Measurements from ENCODE around the gene NDUFS2.
A peak's percentile ranks its signal among the peaks of the same experiment; 100 is the strongest.

The NDUFS2 gene
- total RNA-seq = 38.3 to 99.1 (median 82.7) reads per million in 9 experiments

DNA sequence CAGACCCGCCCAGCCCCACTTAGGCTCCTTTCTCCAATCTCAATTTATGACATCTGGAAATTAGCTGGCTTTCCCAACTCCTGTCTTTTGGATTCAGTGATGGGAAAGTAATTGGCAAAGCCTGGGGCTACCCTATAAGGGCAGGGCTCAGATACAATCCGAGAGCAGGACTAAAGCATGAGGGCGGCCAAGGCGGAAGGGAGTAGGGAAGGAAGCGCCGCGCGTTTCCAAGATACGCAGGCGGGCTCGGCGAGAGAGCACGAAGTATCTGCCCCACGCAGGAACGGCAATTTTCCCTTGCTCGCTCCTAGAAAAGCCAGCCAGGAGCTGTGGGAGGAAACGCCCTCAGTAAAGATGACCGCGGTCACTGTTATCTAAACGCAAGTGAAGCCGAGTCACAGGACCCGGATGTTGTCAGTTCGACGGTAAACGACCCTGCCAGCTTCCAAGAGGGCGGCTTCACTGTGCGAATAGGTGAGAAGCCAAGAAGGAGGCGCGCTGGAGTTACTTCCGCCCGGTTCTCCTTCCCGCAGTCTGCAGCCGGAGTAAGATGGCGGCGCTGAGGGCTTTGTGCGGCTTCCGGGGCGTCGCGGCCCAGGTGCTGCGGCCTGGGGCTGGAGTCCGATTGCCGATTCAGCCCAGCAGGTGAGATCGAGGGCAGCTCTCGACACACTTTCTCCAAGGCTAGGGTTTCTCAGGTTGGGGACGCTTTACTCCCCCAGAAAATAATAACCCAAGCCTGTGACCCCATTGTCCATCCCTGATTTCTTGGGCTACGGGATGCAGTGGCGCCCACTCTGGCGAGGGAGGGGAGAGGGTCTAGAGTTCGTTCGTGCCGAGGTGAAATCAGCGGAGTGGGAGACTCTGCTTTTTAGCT lies at the start of gene NDUFS2:
NDUFS2 (plus strand) TSS at position 532 of the 877 bp plus-strand sequence; CDS start at position 551, 19 bp downstream.
- DNase-seq (peak; percentile 91 to 93 (median 92)), ATAC-seq (replicated peaks) (peak; percentile 99)
- peak within 1 kb of the TSS; percentile 96 for H3K27ac Mint-ChIP-seq
- no peaks in the 10 kb centered on the region for H3K27me3 Mint-ChIP-seq
- peak within 1 kb of the TSS; percentile 91 to 95 for H3K4me3 Mint-ChIP-seq
- peaks cover 37% of the 10 kb centered on the region for H3K36me3 Mint-ChIP-seq (ENCODE audit: insufficient read depth)
- H3K4me1 Mint-ChIP-seq (ENCODE audit: low read depth in 2 of 2) = peaks cover 44 to 51% of the 10 kb centered on the region in 2 donors
- H3K9me3 Mint-ChIP-seq = no peaks in the 10 kb centered on the region

DNA sequence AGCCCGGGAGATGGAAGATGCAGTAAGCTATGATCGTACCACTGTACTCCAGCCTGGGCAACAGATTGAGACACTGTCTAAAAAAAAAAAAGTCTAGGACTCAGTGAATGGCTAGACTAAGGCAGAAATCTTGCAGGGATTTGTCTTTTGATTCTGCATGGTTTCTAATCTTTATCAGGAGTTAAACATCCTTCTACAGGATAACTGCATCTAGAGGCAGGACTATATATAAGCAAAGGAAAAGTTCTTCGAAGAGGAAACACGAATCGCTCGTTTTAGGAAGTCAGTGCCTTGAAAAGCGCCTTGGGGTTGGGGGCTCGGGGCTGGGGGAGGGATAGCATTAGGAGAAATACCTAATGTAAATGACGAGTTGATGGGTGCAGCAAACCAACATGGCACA lies 49.0 kb upstream of the NDUFS2 start:
- ATAC-seq (replicated peaks) (no peak), DNase-seq (no peak)
- Mint-ChIP-seq H3K27me3 (no peaks in the 10 kb centered on the region), H3K27ac (peak overlapping the region; percentile 99), H3K4me1 (ENCODE audit: low read depth in 2 of 2) (peaks cover 15 to 17% of the 10 kb centered on the region in 2 donors), H3K4me3 (peak overlapping the region; percentile 90 to 95), H3K36me3 (ENCODE audit: insufficient read depth) (peaks cover 31% of the 10 kb centered on the region), H3K9me3 (no peaks in the 10 kb centered on the region)

DNA sequence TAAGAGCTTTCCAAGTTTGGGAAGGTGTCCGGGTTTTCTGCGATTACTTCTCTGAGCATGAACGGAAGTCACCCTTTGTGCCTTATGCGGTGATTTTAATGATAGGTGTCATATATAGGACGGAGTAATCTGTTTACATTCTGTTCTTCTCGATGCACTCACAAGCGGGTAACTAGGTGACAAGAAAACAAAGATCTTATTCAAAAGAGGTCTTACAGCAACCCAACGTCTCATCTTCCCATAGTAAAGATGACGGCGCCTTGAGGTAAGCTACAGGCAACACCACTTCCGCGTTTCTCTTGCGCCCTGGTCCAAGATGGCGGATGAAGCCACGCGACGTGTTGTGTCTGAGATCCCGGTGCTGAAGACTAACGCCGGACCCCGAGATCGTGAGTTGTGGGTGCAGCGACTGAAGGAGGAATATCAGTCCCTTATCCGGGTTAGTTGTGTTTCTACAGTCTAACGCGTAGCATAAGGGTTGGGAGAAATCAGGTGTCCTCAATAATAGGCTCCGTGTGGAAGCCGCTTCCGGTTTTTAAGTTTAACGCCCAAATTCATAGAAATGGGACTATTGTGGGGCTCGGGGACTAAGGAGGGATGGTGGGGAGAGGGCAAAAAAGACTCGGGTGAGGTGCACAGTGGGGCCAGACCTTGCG lies 48.4 kb upstream of the NDUFS2 start, which contains the start of gene UFC1:
UFC1 (plus strand) TSS at position 297 of the 656 bp plus-strand sequence; CDS start at position 317, 20 bp downstream.
- DNase-seq = peak; percentile 76 to 80 (median 78)
- no peaks in the 10 kb centered on the region for H3K9me3 Mint-ChIP-seq
- peaks cover 17 to 22% of the 10 kb centered on the region in 2 donors for H3K4me1 Mint-ChIP-seq (ENCODE audit: low read depth in 2 of 2)
- peaks cover 37% of the 10 kb centered on the region for H3K36me3 Mint-ChIP-seq (ENCODE audit: insufficient read depth)
- no peaks in the 10 kb centered on the region for H3K27me3 Mint-ChIP-seq
- H3K4me3 Mint-ChIP-seq = peak within 1 kb of the TSS; percentile 90 to 95
- H3K27ac Mint-ChIP-seq = peak within 1 kb of the TSS; percentile 99
- peak; percentile 93 for ATAC-seq (replicated peaks)

DNA sequence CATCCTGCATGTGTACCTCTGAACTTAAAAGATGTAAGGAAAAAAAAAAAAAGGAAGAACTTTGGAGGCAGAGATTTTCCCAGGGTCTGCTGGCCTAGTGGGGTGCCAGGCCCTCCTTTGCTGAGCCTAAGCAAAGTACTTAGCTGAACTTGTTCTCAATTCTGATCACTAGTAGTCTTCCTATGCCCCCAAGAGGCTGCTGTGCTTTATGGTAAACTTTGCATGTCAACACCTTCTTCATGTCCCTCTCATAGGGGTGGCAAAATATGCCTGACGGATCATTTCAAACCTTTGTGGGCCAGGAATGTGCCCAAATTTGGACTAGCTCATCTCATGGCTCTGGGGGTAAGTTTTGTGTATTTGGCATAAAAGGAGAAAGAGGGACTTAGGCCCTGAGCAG lies 44.3 kb upstream of the NDUFS2 start:
- Mint-ChIP-seq H3K4me1 (ENCODE audit: low read depth in 2 of 2) (peaks cover 42 to 52% of the 10 kb centered on the region in 2 donors), H3K27ac (peak overlapping the region; percentile 92 to 95), H3K4me3 (peak overlapping the region; percentile 88 to 91), H3K36me3 (ENCODE audit: insufficient read depth) (peaks cover 44% of the 10 kb centered on the region), H3K9me3 (no peaks in the 10 kb centered on the region), H3K27me3 (no peaks in the 10 kb centered on the region)
- DNase-seq = no peak
- no peak for ATAC-seq (replicated peaks)

DNA sequence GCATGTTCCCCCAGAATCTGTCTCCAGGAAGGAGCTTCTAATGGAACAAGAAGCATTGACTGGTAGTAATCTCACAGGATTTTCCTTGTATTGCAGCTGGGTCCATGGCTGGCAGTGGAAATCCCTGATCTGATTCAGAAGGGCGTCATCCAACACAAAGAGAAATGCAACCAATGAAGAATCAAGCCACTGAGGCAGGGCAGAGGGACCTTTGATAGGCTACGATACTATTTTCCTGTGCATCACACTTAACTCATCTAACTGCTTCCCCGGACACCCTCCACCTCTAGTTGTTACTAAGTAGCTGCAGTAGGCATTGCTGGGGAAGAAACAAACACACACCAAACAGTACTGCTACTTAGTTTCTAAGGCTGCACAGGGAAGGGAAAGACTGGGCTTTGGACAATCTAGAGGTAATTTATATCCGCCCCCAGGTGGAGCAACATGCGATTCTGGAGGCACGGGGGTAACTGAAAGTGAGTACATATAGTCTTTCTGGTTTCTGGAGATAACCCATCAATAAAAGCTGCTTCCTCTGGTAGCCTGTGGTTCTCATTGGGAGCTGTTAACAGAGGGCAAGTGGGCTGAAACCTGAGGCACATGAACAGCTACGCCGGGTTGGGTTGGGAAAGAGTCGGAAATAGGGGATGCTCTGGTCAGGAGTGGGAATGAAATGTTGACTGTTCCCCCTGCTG lies 43.7 kb upstream of the NDUFS2 start:
- Mint-ChIP-seq H3K36me3 (ENCODE audit: insufficient read depth) (peaks cover 43% of the 10 kb centered on the region), H3K27ac (peak overlapping the region; percentile 92 to 95)

DNA sequence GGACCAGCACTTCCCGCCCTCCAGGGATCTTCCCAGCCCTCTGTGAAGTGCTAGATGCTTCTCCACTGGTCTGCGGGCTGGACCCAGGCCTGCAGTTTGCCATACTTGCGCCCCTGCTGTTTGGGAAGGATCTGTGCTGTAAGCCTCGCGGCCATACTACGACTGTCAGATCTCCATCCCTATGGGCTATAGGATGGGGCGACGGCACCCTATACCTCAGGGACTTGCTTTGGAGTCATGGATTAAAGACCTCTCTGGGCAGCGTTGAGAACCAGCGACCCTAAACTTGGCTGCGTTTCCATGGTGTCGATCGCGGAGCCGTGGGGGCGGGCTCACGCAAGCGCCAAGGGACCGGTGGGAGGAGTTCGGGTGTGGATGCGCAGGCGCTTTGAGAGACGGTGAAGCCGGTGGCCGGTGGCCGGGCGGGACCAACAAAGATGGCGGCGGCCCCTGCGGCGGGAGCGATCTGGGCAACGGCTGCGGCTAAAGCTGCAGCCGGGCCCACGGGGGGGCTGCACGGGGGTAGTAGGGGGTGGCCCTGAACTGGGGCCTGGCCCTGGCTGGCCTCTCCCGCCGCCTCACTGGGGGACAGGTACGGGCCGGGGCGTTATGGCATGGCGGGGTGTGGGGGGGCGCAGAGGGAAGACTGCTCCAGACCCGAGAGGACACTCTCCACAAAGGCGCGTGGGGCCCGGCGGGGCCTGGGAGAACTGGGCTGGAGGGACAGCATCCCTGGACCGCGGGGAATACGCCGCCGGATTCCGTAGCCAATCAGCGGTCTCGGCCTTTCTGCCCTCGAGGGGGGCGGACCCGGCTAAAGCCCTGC lies 42.9 kb upstream of the NDUFS2 start, which contains the start of gene USP21:
USP21 (plus strand) TSS at position 414 of the 826 bp plus-strand sequence. CDS start 1,141 bp downstream, outside the sequence.
- H3K4me1 Mint-ChIP-seq (ENCODE audit: low read depth in 2 of 2) = peaks cover 50 to 60% of the 10 kb centered on the region in 2 donors
- H3K9me3 Mint-ChIP-seq = no peaks in the 10 kb centered on the region
- peak within 1 kb of the TSS; percentile 88 to 91 for H3K4me3 Mint-ChIP-seq
- peak; percentile 92 for ATAC-seq (replicated peaks)
- peak; percentile 91 to 94 (median 92) for DNase-seq
- no peaks in the 10 kb centered on the region for H3K27me3 Mint-ChIP-seq
- peaks cover 36% of the 10 kb centered on the region for H3K36me3 Mint-ChIP-seq (ENCODE audit: insufficient read depth)
- H3K27ac Mint-ChIP-seq = peak within 1 kb of the TSS; percentile 92 to 95

More for the DNA sequence above, 43.7 kb upstream of the NDUFS2 start:
- no peaks in the 10 kb centered on the region for H3K27me3 Mint-ChIP-seq
- DNase-seq = no peak
- ATAC-seq (replicated peaks) = no peak
- peak overlapping the region; percentile 88 to 91 for H3K4me3 Mint-ChIP-seq
- peaks cover 46 to 58% of the 10 kb centered on the region in 2 donors for H3K4me1 Mint-ChIP-seq (ENCODE audit: low read depth in 2 of 2)
- H3K9me3 Mint-ChIP-seq = no peaks in the 10 kb centered on the region

DNA sequence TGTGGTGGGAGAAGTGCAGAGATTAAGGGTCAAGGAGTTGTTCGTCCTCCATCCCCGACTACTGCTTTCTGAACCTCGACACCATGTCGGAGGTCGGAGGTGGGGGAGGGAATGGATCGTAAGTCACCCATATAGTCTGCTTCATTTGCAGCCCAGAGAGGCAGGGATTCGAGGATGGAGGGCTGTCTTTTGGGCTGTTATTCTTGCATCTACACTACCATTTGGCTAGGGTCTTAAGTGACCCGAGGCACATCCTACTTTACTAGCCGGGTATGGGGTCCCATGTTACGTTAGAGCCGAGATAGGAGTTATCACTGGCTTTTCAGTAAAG lies 42.3 kb upstream of the NDUFS2 start:
- ATAC-seq (replicated peaks) (no peak), DNase-seq (no peak)
- H3K4me3 Mint-ChIP-seq = peak overlapping the region; percentile 88 to 91
- no peaks in the 10 kb centered on the region for H3K27me3 Mint-ChIP-seq
- no peaks in the 10 kb centered on the region for H3K9me3 Mint-ChIP-seq
- H3K4me1 Mint-ChIP-seq (ENCODE audit: low read depth in 2 of 2) = peaks cover 46 to 59% of the 10 kb centered on the region in 2 donors
- peaks cover 38% of the 10 kb centered on the region for H3K36me3 Mint-ChIP-seq (ENCODE audit: insufficient read depth)
- H3K27ac Mint-ChIP-seq = peak overlapping the region; percentile 92 to 95

DNA sequence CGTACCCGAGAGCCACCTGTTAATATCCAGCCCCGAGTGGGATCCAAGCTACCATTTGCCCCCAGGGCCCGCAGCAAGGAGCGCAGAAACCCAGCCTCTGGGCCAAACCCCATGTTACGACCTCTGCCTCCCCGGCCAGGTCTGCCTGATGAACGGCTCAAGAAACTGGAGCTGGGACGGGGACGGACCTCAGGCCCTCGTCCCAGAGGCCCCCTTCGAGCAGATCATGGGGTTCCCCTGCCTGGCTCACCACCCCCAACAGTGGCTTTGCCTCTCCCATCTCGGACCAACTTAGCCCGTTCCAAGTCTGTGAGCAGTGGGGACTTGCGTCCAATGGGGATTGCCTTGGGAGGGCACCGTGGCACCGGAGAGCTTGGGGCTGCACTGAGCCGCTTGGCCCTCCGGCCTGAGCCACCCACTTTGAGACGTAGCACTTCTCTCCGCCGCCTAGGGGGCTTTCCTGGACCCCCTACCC lies 41.5 kb upstream of the NDUFS2 start:
- Mint-ChIP-seq H3K27me3 (no peaks in the 10 kb centered on the region), H3K27ac (peak overlapping the region; percentile 49 to 95), H3K9me3 (no peaks in the 10 kb centered on the region), H3K4me1 (ENCODE audit: low read depth in 2 of 2) (peaks cover 43 to 57% of the 10 kb centered on the region in 2 donors), H3K36me3 (ENCODE audit: insufficient read depth) (peaks cover 44% of the 10 kb centered on the region), H3K4me3 (peak overlapping the region; percentile 88 to 91)
- no peak for ATAC-seq (replicated peaks)
- DNase-seq = no peak

DNA sequence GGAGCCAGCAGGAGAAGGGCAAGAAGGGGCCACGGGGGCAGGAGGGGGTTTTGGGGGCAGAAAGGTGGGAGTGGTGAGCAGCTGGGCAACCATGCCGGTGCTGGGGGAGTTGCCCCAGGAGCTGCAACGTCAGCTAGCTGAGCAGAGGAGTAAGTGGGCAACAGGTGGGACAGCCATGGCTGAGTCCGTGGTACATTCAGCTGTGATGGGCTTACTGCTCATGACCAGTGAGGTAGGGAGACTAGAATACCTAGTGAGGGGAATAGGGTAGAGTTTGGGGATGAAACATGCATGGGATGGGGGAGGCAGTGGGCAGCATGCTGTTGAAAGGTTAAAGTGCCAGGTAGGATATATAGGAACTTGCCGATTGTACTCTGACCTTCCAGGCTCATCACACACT lies 40.5 kb upstream of the NDUFS2 start:
- no peaks in the 10 kb centered on the region for H3K9me3 Mint-ChIP-seq
- H3K4me1 Mint-ChIP-seq (ENCODE audit: low read depth in 2 of 2) = peaks cover 42 to 64% of the 10 kb centered on the region in 2 donors
- H3K27me3 Mint-ChIP-seq = no peaks in the 10 kb centered on the region
- H3K36me3 Mint-ChIP-seq (ENCODE audit: insufficient read depth) = peaks cover 50% of the 10 kb centered on the region
- peak overlapping the region; percentile 35 to 80 for H3K27ac Mint-ChIP-seq
- peak overlapping the region in 1 of 2 donors; percentile 88 for H3K4me3 Mint-ChIP-seq
- DNase-seq (no peak), ATAC-seq (replicated peaks) (no peak)

DNA sequence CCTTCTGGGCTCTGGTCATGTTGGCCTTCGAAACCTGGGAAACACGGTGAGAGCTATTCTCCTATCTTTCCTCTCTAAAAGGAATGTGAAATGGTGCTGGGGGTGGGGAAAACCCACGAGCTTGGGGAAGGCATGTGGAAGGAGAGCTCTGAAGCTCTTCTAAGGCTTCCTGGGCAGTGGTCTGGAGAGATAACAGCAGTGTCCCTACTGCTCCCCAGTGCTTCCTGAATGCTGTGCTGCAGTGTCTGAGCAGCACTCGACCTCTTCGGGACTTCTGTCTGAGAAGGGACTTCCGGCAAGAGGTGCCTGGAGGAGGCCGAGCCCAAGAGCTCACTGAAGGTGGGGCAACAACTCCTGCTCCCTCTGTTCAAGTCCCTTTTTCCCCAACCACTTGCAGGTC lies 40.1 kb upstream of the NDUFS2 start:
- no peaks in the 10 kb centered on the region for H3K9me3 Mint-ChIP-seq
- ATAC-seq (replicated peaks) = no peak
- H3K36me3 Mint-ChIP-seq (ENCODE audit: insufficient read depth) = peaks cover 46% of the 10 kb centered on the region
- H3K4me3 Mint-ChIP-seq = peak overlapping the region in 1 of 2 donors; percentile 88
- H3K27me3 Mint-ChIP-seq = no peaks in the 10 kb centered on the region
- peak overlapping the region in 1 of 2 donors; percentile 35 for H3K27ac Mint-ChIP-seq
- H3K4me1 Mint-ChIP-seq (ENCODE audit: low read depth in 2 of 2) = peaks cover 45 to 64% of the 10 kb centered on the region in 2 donors
- no peak for DNase-seq

DNA sequence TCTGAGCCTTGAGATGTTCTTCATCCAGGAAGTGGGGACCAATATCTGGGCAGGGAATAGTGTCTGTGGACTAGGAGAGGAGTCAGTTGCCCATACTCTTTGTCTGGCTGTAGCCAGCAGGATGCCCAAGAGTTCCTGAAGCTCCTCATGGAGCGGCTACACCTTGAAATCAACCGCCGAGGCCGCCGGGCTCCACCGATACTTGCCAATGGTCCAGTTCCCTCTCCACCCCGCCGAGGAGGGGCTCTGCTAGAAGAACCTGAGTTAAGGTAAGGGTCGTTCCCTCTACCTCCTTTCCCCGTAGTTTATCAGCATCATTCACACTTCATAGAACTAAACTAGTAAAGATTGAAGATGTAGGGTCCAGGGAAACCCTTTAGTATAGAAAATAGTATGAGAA lies 39.4 kb upstream of the NDUFS2 start:
- Mint-ChIP-seq H3K4me3 (no peak overlapping the region), H3K27ac (no peak overlapping the region), H3K9me3 (no peaks in the 10 kb centered on the region), H3K4me1 (ENCODE audit: low read depth in 2 of 2) (peaks cover 51 to 69% of the 10 kb centered on the region in 2 donors), H3K36me3 (ENCODE audit: insufficient read depth) (peaks cover 39% of the 10 kb centered on the region), H3K27me3 (no peaks in the 10 kb centered on the region)
- ATAC-seq (replicated peaks) = no peak
- DNase-seq = no peak

DNA sequence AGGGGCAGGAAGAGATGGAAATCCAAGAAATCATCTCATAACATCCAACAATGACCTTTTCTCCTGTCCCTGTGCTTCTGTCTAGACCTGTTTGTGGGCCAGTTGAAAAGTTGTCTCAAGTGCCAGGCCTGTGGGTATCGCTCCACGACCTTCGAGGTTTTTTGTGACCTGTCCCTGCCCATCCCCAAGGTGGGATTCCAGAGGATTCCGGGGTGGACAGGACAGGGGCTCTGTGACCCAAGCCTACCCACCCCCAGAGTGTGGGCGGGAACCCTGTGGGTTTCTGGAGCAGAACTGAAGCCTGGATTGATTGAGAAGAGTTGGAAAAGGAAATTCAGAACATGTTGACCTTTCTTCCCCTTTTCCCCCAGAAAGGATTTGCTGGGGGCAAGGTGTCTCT lies 38.4 kb upstream of the NDUFS2 start:
- Mint-ChIP-seq H3K4me1 (ENCODE audit: low read depth in 2 of 2) (peaks cover 53 to 69% of the 10 kb centered on the region in 2 donors), H3K4me3 (no peak overlapping the region), H3K36me3 (ENCODE audit: insufficient read depth) (peaks cover 33% of the 10 kb centered on the region), H3K27me3 (no peaks in the 10 kb centered on the region), H3K27ac (peak overlapping the region; percentile 97 to 99), H3K9me3 (no peaks in the 10 kb centered on the region)
- ATAC-seq (replicated peaks) (no peak), DNase-seq (no peak)
